ENCODE data around the gene MAP2.

MAP2 gene

DNA sequence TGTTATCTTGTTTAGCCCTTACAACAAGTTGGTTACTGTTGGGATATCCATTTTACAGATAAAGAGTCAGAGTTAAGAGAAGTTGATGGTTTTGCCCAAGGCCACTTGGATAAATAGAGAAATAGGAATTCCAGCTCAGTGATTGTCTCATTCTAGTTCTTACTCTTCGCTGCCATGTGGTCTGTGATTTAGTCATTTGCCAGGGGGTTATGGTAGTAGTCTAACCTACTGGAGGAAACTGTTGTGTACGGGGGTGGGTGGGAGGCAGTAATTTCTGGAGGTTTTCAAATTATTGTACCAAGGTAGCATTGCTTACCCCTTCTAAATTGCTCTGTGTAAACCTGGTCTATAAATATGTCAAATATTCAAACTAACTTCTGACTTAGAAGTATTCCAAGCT lies 110.4 kb downstream of the MAP2 start:
- DNase-seq = no peak

- no peak for DNase-seq
These were observed 112.5 kb downstream of the MAP2 start for GRCh38 chr2:209536363-209536762.

DNA sequence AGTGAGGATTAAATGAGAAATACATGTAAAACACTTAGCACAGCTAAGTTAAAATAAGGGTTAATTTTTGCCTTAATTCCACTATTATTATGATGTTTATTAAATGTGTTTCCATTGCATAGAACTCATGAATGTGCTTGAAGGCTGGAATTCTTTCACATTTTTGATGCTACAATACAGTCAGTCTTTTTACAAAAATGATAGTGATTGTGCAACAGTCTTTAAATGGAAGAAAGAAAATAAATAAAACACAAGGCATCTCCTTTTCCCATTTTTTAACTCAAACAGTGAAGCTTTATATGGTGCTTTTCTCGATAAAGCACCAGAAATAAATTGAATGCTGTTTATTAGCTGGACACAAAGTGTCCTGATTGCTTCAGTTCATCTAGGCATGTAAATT lies 123.9 kb downstream of the MAP2 start:
- DNase-seq = no peak

GRCh38 chr2:209549589-209549988 lies 125.7 kb downstream of the MAP2 start:
- no peak for DNase-seq

DNA sequence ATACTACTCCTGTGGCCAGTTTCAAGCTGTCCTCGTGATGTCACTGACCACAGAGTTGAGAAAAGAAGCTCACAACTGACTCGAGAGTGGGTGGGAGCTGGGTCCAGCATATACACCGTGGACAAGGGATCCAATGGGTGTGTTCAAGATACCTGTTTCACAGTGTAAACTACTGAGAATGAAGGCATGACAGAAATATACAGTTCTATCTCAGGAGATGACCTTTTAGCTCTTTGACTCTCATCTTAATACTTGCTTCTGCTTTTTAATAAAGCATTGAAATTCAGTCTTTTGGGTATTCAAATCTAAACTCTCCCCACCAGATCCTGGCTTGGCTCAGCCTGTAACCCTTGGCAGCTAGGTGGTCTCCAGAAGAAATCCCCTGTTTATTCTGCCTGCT lies 130.1 kb downstream of the MAP2 start:
- no peak for DNase-seq

DNA sequence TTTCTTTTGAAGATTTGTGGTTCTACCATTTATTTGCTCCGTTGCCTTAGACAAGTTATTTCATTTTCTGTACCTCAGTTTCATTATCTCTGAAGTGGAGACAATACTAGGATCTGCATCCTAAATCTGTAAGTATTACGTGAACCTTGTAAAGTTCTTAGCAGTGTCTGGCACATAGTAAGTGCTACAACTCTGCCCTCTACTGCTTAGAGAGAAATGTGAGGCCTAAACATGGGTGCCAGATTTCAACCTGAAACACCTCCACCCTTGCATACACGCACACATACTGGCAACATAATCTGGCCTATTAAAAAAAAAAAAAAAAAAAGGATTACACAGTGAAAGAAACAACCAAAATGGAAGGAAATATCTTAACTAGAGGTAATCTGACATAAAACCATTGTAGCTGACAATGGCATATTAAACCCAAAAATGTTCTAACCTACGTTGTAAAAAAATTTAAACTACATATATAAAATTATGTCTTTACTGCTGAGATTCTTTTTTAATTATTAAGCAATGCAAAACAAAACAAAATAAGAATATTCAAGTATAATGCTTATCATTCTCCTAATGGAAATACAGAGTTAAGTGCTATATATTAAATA lies 132.6 kb downstream of the MAP2 start:
- no peak for DNase-seq

GRCh38 chr2:209560911-209561310 lies 137.1 kb downstream of the MAP2 start:
- no peak for DNase-seq

DNA sequence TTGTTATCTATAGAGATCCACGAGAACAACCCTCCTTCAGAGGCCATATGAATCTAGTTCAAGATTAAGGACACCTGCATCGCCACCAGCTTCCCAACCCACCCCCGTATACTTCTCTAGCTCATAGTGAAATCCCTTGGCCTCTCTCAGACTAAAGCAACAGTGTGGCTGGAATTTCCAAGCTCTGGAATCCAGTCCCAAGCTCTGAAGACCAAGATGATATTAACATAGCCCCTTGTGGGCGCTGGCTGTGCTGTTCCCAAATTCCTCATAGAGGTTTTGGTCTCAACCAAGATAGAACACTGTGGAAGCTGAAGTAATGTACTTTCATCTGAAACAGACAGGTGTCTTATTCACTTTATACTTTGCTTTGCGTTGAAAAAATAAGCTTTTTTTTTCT lies 139.6 kb downstream of the MAP2 start:
- DNase-seq = no peak

DNA sequence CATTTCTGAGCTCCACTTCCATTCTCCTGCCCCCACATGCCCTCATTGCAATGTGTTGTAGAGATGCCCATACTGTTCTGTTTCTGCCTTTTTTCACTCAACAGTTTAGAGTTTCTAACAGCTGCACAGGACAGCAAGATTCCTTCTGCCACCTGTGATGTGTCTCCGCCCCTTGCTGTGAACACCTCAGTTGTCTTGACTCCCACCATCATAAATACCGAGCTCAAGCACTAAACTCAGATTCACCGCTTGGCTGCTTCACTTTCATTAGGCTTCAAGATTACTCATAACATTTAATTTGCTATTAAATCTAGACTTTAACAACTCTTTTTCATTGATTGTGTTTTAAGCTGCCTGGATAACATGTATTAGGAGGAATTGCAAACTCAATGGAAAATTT lies 141.0 kb downstream of the MAP2 start:
- no peak for DNase-seq

DNA sequence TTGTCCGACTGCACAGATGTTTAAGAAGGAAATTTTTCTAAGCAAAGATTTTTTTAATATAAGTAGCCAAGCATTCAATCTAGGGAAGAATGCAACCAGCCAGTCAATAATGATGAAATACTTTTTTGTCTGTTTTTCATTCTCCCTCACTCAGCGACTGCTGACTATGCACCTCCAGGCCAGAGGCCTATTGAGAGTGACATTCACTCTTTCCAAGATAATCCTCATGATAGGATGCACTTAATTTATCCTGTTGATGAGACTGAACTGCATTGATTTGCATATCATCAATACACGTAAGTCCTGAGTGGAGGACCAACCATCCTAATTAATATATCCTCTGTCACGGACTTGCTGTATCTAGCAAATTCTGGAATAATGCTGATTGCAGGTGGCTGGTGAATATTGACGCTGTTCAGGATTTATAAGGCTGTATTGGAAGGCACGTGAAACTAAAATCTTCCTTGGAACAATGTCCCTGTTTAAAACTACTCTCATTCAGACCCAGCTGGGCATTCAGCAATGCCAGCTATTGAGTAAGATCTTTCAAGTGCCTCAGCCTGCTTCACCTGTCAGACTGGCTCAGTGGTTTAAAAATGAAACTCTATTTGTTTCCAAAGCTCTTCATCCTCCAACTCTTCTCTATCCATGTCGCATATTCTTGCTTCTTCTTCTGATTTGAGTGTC lies 142.2 kb downstream of the MAP2 start:
- no peak for DNase-seq

DNA sequence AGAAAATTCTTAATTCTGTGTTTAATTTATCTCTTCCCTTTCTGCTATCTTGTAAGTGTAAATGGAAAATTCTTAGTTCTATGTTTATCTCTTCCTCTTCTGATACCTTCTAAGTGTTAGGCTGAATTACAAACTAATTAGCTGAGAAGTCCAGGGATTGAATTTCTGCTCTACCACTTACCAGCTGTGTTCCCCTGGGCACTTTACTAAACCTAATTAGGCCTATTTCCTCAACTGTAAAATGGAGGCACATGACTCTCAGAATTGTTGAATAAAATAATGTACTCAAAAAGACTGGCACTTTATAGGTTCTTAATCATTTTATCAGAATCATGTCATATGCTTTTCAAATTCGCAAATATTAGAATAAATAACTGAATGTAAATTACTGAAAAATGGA lies 146.3 kb downstream of the MAP2 start:
- peak; percentile 47 for DNase-seq

- no peak for DNase-seq
These were observed 150.7 kb downstream of the MAP2 start for GRCh38 chr2:209574515-209574914.

- no peak for DNase-seq
These were observed 153.8 kb downstream of the MAP2 start for GRCh38 chr2:209577376-209578357.

DNA sequence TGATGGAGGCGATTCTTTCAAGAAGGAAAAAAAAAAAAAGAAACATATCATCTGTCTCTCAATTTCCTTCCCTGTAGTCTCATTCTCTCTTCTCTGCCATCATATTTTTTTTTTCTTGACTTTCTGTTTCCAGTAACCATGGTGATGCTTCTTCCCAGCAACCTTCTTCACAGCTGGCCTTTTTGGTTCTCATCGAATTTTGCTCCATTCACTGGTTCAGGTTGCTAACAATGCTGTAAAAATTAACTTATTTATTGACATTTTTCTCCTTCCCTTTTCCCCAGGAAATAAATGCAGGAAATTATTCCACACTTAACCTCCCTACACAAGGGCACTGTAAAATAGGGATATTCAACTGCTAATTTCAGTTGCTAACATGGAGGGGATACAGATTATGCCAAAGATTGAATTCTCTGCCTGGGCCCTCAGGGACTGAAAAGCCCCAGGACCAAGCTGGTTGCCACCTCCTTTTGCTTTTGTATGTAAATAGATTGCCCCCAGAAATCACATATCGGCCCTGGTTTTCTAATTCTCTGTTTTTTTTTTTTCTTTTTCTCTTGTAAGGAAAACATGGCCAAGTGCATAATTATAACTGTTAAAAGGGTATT lies 154.7 kb downstream of the MAP2 start:
- DNase-seq = no peak

- peak; percentile 70 for DNase-seq
These were observed 155.4 kb downstream of the MAP2 start for GRCh38 chr2:209579230-209579749.

DNA sequence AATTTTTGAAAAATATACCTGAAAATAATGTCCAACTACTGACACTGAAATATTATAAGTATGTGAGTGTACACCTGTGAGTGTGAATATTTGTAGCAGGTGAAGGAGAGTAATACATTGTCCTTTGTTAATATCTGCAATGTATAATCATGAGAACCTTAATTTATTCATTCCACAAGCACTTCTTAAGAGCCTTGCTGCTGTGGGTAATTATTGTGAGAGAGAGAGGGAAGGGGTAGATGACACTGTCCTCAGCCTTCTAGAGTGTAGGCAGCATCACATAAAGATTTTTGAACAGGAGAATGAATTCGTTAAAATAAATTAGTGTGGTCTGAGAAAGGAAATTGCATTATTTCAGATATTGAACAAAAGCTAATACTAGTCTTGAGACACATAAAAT lies 157.2 kb downstream of the MAP2 start:
- DNase-seq = no peak

DNA sequence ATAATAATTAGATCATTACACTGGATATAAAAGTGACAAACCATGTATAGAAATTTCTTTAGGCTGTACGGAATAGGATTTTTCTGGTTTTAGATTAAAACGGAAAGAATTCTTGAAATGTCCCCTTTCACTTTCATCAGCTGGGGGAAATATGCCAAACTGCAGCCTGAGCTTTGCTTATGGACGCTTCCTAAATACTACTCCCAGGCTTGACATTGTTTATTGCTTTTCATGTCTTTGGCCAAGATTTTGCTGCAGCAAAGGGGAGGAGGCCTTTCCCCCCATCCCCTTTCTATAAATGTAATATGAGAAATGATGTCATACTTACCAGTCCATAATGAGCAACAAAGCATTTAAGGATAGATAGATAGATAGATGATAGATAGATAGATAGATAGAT lies 158.4 kb downstream of the MAP2 start:
- no peak for DNase-seq

GRCh38 chr2:209584472-209584871 lies 160.6 kb downstream of the MAP2 start:
- no peak for DNase-seq

DNA sequence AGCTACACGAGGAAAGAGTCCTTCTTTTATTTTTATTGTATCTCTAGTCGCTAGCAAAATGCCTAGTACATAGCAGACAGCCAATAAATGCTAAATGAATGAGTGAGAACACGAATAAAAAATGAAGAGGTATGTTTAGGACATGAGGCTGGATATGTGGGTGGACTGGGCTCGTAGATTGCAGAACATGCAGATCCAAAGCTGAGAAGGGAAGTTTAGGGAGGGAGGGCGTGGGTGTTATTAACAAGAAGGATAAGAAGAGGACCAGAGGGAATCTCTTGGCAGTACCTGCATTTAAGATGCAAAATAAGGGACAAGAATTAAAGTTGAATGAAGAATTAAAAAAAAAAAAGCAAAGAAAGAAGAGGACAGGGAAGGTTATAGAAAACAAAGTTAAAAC lies 161.1 kb downstream of the MAP2 start:
- DNase-seq = no peak

DNA sequence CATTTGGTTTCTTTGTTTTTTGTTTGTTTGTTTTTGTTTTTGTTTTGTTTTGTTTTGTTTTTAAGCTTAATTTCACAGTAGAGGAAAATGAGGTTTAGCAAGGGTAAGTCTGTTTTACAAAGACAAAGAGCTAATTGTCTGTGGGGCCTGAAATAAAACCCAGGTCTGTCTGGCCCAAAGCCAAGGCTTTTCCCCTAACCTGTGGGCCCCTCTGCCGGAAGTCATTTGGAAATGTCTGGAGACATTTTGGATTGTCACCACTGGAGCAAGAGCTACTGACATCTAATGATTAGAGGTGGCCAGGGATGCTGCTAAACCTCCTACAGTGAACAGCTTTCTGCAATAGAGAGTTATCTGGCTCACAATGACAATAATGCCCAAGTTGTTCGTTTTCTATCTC lies 167.2 kb downstream of the MAP2 start:
- no peak for DNase-seq

DNA sequence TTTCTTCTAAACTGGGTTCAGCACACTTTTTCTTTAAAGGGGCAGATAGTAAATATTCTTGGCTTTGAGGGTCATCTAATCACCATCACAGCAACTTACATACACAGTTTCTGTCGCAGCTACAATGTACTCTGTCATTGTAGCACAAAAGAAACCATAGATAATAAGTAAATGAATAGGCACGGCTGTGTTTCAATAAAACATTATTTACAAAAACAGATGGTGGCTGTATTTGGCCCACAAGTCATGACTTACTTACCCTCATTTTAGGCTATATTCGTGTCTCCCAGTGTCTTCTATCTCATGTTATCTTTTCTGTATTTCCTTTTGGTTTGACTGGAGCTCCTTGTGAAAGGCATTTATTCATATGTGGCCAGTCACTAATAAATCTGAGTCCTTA lies 168.3 kb downstream of the MAP2 start:
- DNase-seq = no peak

GRCh38 chr2:209593930-209594329 lies 170.1 kb downstream of the MAP2 start:
- DNase-seq = no peak

DNA sequence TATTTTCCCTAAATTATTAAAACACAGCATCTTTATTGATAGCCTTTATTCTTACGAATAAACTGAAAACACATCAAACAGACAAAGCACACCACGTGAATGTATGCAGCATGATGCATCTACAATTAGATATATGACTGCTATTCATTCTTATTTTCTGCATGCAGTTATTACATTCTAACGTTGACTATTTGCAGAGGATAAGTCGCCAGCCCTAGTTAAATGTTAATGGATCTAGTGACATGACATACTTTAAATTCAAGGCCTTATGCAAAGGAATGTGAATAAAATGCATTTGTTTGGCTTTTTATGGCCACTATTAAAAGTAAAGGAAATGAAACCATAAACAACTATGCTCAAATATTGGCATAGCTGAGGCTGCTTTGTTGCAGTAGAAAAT lies 172.4 kb downstream of the MAP2 start:
- DNase-seq = no peak
